GM12878 (cell line): ENCODE results near the gene HEMK1. TPM values are rescaled to one million over a fixed set of nuclear protein-coding genes. Genes with fewer than 3 reads are reported as not detected.

Experiments used
- ATAC-seq: fragments of 200-7000 bp; cut with Tn5 transposase; 3 replicates; pipeline ENCODE4 v1.9.1; 2020; ENCODE audit warnings: mild to moderate bottlenecking, moderate library complexity
- BruUV-seq: library from RNA; stranded (reverse); fragments of 400-500 nt; replicated peaks from 2 replicates; lab custom pipeline; 2021; lab: Mats Ljungman, UMichigan
- CTCF ChIA-PET: fragments of 300-600 bp; sonication (Branson Sonifier 250); formaldehyde crosslinking; extraction: SDS; loops from one replicate; lab custom pipeline; 2021; ENCODE audit warnings: inconsistent platforms; lab: Yijun Ruan, JAX
- POLR2A ChIA-PET: fragments of 350-600 bp; formaldehyde crosslinking; extraction: SDS; loops from one replicate; lab custom pipeline; 2021; ENCODE audit warnings: inconsistent platforms; lab: Charles Lee
- RAD21 ChIA-PET: fragments of 300-600 bp; sonication (Branson Sonifier 250); formaldehyde crosslinking; loops from one replicate; lab custom pipeline; 2023; ENCODE audit warnings: antibody characterized with exemption; ENCODE audit not compliant: unreplicated experiment; lab: Charles Lee
- SMC1A ChIA-PET: fragments of 300-600 bp; sonication (Branson Sonifier 250); formaldehyde crosslinking; loops from one replicate; lab custom pipeline; 2023; ENCODE audit not compliant: unreplicated experiment, uncharacterized antibody; lab: Charles Lee
- DNase-seq: peaks from one replicate; pipeline ENCODE4 v3.0.0-alpha.2; 2011; ENCODE audit warnings: low read depth, low spot score
- FAIRE-seq: peaks from 3 replicates; lab custom pipeline; 2011; peaks lifted over from hg19 to GRCh38; lab: Jason Lieb, UNC
- H2AFZ ChIP-seq: 2 replicates; pipeline ENCODE4 v1.6.0; 2011; ENCODE audit warnings: low read depth, low read length, control low read depth; ENCODE audit not compliant: control insufficient read depth
- H3K27ac ChIP-seq: 2 replicates; pipeline ENCODE4 v1.5.1; 2011; ENCODE audit warnings: control low read depth; ENCODE audit not compliant: control insufficient read depth, insufficient read depth
- H3K27me3 ChIP-seq, 2 experiments: replicated peaks in 1 of 2; 2 replicates each; pipeline versions ENCODE4 v1.6.0 to v1.6.1; 2011; ENCODE audit warnings: low read length in 1 of 2; ENCODE audit not compliant: control insufficient read depth in 2 of 2, insufficient read depth in 2 of 2
- H3K36me3 ChIP-seq, 2 experiments: 2 replicates each; pipeline ENCODE4 v1.5.1; 2011; ENCODE audit warnings: low read length in 1 of 2; ENCODE audit not compliant: control insufficient read depth in 2 of 2, insufficient read depth in 2 of 2
- H3K4me1 ChIP-seq: 2 replicates; pipeline ENCODE4 v1.6.1; 2011; ENCODE audit warnings: mild to moderate bottlenecking, low read length, moderate library complexity, mixed read lengths; ENCODE audit not compliant: control insufficient read depth, insufficient read depth
- H3K4me2 ChIP-seq: 2 replicates; pipeline ENCODE4 v1.6.0; 2011; ENCODE audit warnings: control low read depth; ENCODE audit not compliant: control insufficient read depth, insufficient read depth
- H3K4me3 ChIP-seq: fragments of 200-600 bp; sonication (generic); 2 replicates; pipeline ENCODE4 v1.5.1; 2016
- H3K79me2 ChIP-seq: 2 replicates; pipeline ENCODE4 v1.6.0; 2011; ENCODE audit warnings: low read length; ENCODE audit not compliant: control insufficient read depth, insufficient read depth
- H3K9ac ChIP-seq: 2 replicates; pipeline ENCODE4 v1.8.0; 2011; ENCODE audit warnings: low read length, control low read depth, mixed read lengths; ENCODE audit not compliant: control insufficient read depth, insufficient read depth
- H3K9me3 ChIP-seq: replicated peaks from 3 replicates; pipeline ENCODE4 v1.5.1; 2011; ENCODE audit warnings: mild to moderate bottlenecking, low read length; ENCODE audit not compliant: control insufficient read depth, insufficient read depth
- H4K20me1 ChIP-seq: 2 replicates; pipeline ENCODE4 v1.6.0; 2011; ENCODE audit not compliant: control insufficient read depth, insufficient read depth
- ASH2L ChIP-seq: fragments of 300-600, 200-600 bp; sonication (generic); IDR thresholded peaks from 2 replicates; pipeline ENCODE4 v1.6.1; 2017; ENCODE audit warnings: low read depth, mild to moderate bottlenecking, borderline replicate concordance
- BACH1 ChIP-seq: fragments of 450-650 bp; IDR thresholded peaks from 2 replicates; pipeline ENCODE4 v1.6.1; 2017; ENCODE audit warnings: mild to moderate bottlenecking, borderline replicate concordance
- MTA3 ChIP-seq: IDR thresholded peaks from 2 replicates; pipeline ENCODE4 v1.6.1; 2012; ENCODE audit warnings: low read length, inconsistent platforms, borderline replicate concordance
- NBN ChIP-seq: fragments of 450-650 bp; IDR thresholded peaks from 2 replicates; pipeline ENCODE4 v1.6.1; 2016
- NFXL1 ChIP-seq: fragments of 450-650 bp; IDR thresholded peaks from 2 replicates; pipeline ENCODE4 v1.6.1; 2017; ENCODE audit warnings: antibody characterized with exemption, mild to moderate bottlenecking, borderline replicate concordance
- RFX5 ChIP-seq: IDR thresholded peaks from 2 replicates; pipeline ENCODE4 v1.6.1; 2011; ENCODE audit warnings: low read depth, low read length, improper control_type of control experiment
- SIN3A ChIP-seq: IDR thresholded peaks from 2 replicates; pipeline ENCODE4 v1.6.1; 2012; ENCODE audit warnings: low read depth, low read length, improper control_type of control experiment
- SMAD5 ChIP-seq: IDR thresholded peaks from 2 replicates; pipeline ENCODE4 v1.6.1; 2016; ENCODE audit warnings: antibody characterized with exemption, low read depth
- SP1 ChIP-seq: IDR thresholded peaks from one replicate; pipeline ENCODE4 v1.6.1; 2011; ENCODE audit warnings: low read depth, low read length
- TCF12 ChIP-seq: IDR thresholded peaks from 2 replicates; pipeline ENCODE4 v1.6.1; 2011; ENCODE audit warnings: low read depth, mild to moderate bottlenecking, low read length
- TCF7 ChIP-seq: IDR thresholded peaks from 2 replicates; pipeline ENCODE4 v1.6.1; 2014; ENCODE audit warnings: antibody characterized with exemption, borderline replicate concordance
- WRNIP1 ChIP-seq: IDR thresholded peaks from 2 replicates; pipeline ENCODE4 v1.6.1; 2011; ENCODE audit warnings: low read depth, low read length, improper control_type of control experiment, borderline replicate concordance
- ZNF207 ChIP-seq: fragments of 450-650 bp; IDR thresholded peaks from 2 replicates; pipeline ENCODE4 v1.6.1; 2014; ENCODE audit warnings: antibody characterized with exemption, mild to moderate bottlenecking, borderline replicate concordance
- ZNF687 ChIP-seq: fragments of 450-650 bp; IDR thresholded peaks from 2 replicates; pipeline ENCODE4 v1.6.1; 2017; ENCODE audit warnings: mild to moderate bottlenecking, moderate library complexity
- ZSCAN29 ChIP-seq: fragments of 450-650 bp; IDR thresholded peaks from 2 replicates; pipeline ENCODE4 v1.6.1; 2017; ENCODE audit warnings: mild to moderate bottlenecking, moderate library complexity
- whole genome bisulfite sequencing: methylation state at CpG from one replicate; pipeline ENCODE4 v1.1.6; 2016; ENCODE audit warnings: low lambda C conversion rate; ENCODE audit not compliant: insufficient replicate concordance, insufficient coverage; ENCODE audit errors: missing lambda C conversion rate; 5-methylcytosine and 5-hydroxymethylcytosine counted together
- in situ Hi-C: fragments of 300-500 bp; cut with MboI; formaldehyde crosslinking; loops from 9 replicates; pipeline ENCODE4 v1.14.3; 2018; ENCODE audit warnings: mixed read lengths
- intact Hi-C: fragments of 100-400 bp; cut with micrococcal nuclease; formaldehyde crosslinking; loops from one replicate; pipeline ENCODE4 v1.14.2; 2022; ENCODE audit not compliant: unreplicated experiment
- polyA plus RNA-seq, 11 experiments: library from polyadenylated mRNA; depleted of rRNA in 4 of 11; unstranded in 6 of 11; stranded (reverse) in 5 of 11; fragments of >200 nt; fragmentation: Nextera tagmentation in 4 of 11; fragmentation: Illumina TruSeq in 1 of 11; extraction: Ambion mirVana in 4 of 11; extraction: Trizol in 1 of 11; gene quantifications; 1 replicate in 1 of 11; 2 replicates in 10 of 11; pipeline versions ENCODE4 v1.2.1 to v1.2.3, GENCODE V29; 2011 to 2016; ENCODE audit warnings: inconsistent platforms in 2 of 11, missing spikeins in 2 of 11, low read depth in 1 of 11
- total RNA-seq, 4 experiments: library from RNA; depleted of rRNA in 3 of 4; stranded (reverse); fragments of >200 nt in 3 of 4; fragmentation: Illumina TruSeq in 1 of 4; extraction: Trizol in 1 of 4; gene quantifications; 2 replicates each; pipeline versions ENCODE4 v1.2.1 to v1.2.3, GENCODE V29; 2013 to 2021
- TF ChIP-seq, protein P1 (sequence below): IDR thresholded peaks from 2 replicates; pipeline ENCODE4 v1.6.1; 2012; ENCODE audit warnings: low read depth, low read length, improper control_type of control experiment
- TF ChIP-seq, protein P2 (sequence below): fragments of 450-650 bp; IDR thresholded peaks from 2 replicates; pipeline ENCODE4 v1.6.1; 2017; ENCODE audit warnings: borderline replicate concordance
- TF ChIP-seq, protein P3 (sequence below): fragments of 450-650 bp; IDR thresholded peaks from 2 replicates; pipeline ENCODE4 v1.6.1; 2017; ENCODE audit warnings: antibody characterized with exemption, mild to moderate bottlenecking, moderate library complexity

Gene HEMK1
- total and polyA plus RNA-seq, 10 of the 15 experiments (the other 5 are each of a cell fraction or from before 2014, with no cell fraction given): 2.8 to 19.0 (median 12.0) TPM

GRCh38 chr3:50642382-50642781 is 73.1 kb downstream of the HEMK1 start:
- no peaks in the 10 kb centered on the region for H3K4me1 ChIP-seq
- ChIA-PET RAD21 (no interaction called here), POLR2A (no interaction called here), SMC1A (no interaction called here), CTCF (no interaction called here)
- BruUV-seq: no TSS peak
- in situ Hi-C loops: no loop called here
- DNase-seq (no peak), ATAC-seq (no peak), FAIRE-seq (no peak)
- WGBS: 0% methylated on average over 1 of the region's 1 CpG
- H3K4me3 ChIP-seq: no peak overlapping the region
- H3K27ac ChIP-seq: no peak overlapping the region
- H3K9ac ChIP-seq: no peak overlapping the region
- peaks cover 5 to 18% of the 10 kb centered on the region in 2 experiments; a peak in 3 of 4 replicates for H3K36me3 ChIP-seq
- H3K27me3 ChIP-seq: no peaks in the 10 kb centered on the region
- H3K79me2 ChIP-seq: no peaks in the 10 kb centered on the region
- H3K4me2 ChIP-seq: no peak overlapping the region
- H4K20me1 ChIP-seq: no peaks in the 10 kb centered on the region; the same call in 1 of the 2 replicates
- no peak overlapping the region for H2AFZ ChIP-seq
- no peaks in the 10 kb centered on the region for H3K9me3 ChIP-seq
- intact Hi-C loops: no loop called here
- TF ChIP-seq SIN3A: no peak
- no peak for TF ChIP-seq NBN
- TF ChIP-seq BACH1: no peak
- no peak for TF ChIP-seq SMAD5
- TF ChIP-seq, protein P1, sequence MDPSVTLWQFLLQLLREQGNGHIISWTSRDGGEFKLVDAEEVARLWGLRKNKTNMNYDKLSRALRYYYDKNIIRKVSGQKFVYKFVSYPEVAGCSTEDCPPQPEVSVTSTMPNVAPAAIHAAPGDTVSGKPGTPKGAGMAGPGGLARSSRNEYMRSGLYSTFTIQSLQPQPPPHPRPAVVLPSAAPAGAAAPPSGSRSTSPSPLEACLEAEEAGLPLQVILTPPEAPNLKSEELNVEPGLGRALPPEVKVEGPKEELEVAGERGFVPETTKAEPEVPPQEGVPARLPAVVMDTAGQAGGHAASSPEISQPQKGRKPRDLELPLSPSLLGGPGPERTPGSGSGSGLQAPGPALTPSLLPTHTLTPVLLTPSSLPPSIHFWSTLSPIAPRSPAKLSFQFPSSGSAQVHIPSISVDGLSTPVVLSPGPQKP: no peak
- TF ChIP-seq TCF7: no peak
- no peak for TF ChIP-seq RFX5
- no peak for TF ChIP-seq MTA3
- no peak for TF ChIP-seq ZNF207
- TF ChIP-seq, protein P2, sequence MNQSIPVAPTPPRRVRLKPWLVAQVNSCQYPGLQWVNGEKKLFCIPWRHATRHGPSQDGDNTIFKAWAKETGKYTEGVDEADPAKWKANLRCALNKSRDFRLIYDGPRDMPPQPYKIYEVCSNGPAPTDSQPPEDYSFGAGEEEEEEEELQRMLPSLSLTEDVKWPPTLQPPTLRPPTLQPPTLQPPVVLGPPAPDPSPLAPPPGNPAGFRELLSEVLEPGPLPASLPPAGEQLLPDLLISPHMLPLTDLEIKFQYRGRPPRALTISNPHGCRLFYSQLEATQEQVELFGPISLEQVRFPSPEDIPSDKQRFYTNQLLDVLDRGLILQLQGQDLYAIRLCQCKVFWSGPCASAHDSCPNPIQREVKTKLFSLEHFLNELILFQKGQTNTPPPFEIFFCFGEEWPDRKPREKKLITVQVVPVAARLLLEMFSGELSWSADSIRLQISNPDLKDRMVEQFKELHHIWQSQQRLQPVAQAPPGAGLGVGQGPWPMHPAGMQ: no peak
- no peak for TF ChIP-seq TCF12
- no peak for TF ChIP-seq ZSCAN29
- TF ChIP-seq NFXL1: no peak
- no peak for TF ChIP-seq ZNF687
- TF ChIP-seq ASH2L: no peak
- TF ChIP-seq, protein P3, sequence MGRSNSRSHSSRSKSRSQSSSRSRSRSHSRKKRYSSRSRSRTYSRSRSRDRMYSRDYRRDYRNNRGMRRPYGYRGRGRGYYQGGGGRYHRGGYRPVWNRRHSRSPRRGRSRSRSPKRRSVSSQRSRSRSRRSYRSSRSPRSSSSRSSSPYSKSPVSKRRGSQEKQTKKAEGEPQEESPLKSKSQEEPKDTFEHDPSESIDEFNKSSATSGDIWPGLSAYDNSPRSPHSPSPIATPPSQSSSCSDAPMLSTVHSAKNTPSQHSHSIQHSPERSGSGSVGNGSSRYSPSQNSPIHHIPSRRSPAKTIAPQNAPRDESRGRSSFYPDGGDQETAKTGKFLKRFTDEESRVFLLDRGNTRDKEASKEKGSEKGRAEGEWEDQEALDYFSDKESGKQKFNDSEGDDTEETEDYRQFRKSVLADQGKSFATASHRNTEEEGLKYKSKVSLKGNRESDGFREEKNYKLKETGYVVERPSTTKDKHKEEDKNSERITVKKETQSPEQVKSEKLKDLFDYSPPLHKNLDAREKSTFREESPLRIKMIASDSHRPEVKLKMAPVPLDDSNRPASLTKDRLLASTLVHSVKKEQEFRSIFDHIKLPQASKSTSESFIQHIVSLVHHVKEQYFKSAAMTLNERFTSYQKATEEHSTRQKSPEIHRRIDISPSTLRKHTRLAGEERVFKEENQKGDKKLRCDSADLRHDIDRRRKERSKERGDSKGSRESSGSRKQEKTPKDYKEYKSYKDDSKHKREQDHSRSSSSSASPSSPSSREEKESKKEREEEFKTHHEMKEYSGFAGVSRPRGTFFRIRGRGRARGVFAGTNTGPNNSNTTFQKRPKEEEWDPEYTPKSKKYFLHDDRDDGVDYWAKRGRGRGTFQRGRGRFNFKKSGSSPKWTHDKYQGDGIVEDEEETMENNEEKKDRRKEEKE: no peak
- TF ChIP-seq SP1: no peak
- TF ChIP-seq WRNIP1: no peak
